Hepatocyte (in vitro differentiated cells): ENCODE measurements around the gene SNW1. TPM values are rescaled to one million over a fixed set of nuclear protein-coding genes. Genes with fewer than 3 reads are reported as not detected.
"Not testable (repeated sequence)": the region's sequence is repeated elsewhere in the genome, so short reads cannot be mapped to it uniquely, and the experiment has no call there.

Source experiments
- DNase-seq: peaks from one replicate; pipeline ENCODE4 v3.0.0-alpha.2; 2016; ENCODE audit warnings: low spot score
- H2AFZ ChIP-seq: fragments of 200-600 bp; sonication (generic); 2 replicates; pipeline ENCODE4 v1.6.0; 2016; ENCODE audit warnings: antibody characterized with exemption, mild to moderate bottlenecking
- H3K27ac ChIP-seq: fragments of 200-600 bp; sonication (generic); 2 replicates; pipeline ENCODE4 v1.5.1; 2016; ENCODE audit warnings: mild to moderate bottlenecking
- H3K27me3 ChIP-seq: fragments of 200-600 bp; sonication (generic); 2 replicates; pipeline ENCODE4 v1.6.1; 2016
- H3K36me3 ChIP-seq: fragments of 200-600 bp; sonication (generic); replicated peaks from 2 replicates; pipeline ENCODE4 v1.5.1; 2016; ENCODE audit warnings: low read depth; ENCODE audit not compliant: insufficient read depth
- H3K4me1 ChIP-seq: fragments of 200-600 bp; sonication (generic); 2 replicates; pipeline ENCODE4 v1.5.1; 2016; ENCODE audit warnings: mild to moderate bottlenecking, moderate library complexity; ENCODE audit not compliant: insufficient read depth
- H3K4me2 ChIP-seq: fragments of 200-600 bp; sonication (generic); 2 replicates; pipeline ENCODE4 v1.6.0; 2016
- H3K4me3 ChIP-seq: fragments of 200-600 bp; sonication (generic); 2 replicates; pipeline ENCODE4 v1.5.1; 2016; ENCODE audit warnings: mild to moderate bottlenecking
- H3K79me2 ChIP-seq: fragments of 200-600 bp; sonication (generic); 2 replicates; pipeline ENCODE4 v1.6.0; 2017; ENCODE audit warnings: mild to moderate bottlenecking
- H3K9me2 ChIP-seq: fragments of 200-600 bp; sonication (generic); replicated peaks from 2 replicates; pipeline ENCODE4 v1.6.0; 2017; ENCODE audit warnings: mild to moderate bottlenecking; ENCODE audit not compliant: insufficient read depth
- H3K9me3 ChIP-seq: fragments of 200-600 bp; sonication (generic); 2 replicates; pipeline ENCODE4 v1.5.1; 2016; ENCODE audit warnings: low read depth, mild to moderate bottlenecking
- H4K20me1 ChIP-seq: fragments of 200-600 bp; sonication (generic); 2 replicates; pipeline ENCODE4 v1.6.0; 2016; ENCODE audit warnings: mild to moderate bottlenecking; ENCODE audit not compliant: insufficient read depth, poor library complexity, severe bottlenecking
- CTCF ChIP-seq: fragments of 200-600 bp; sonication (generic); IDR thresholded peaks from 2 replicates; pipeline ENCODE4 v1.5.1; 2016; ENCODE audit warnings: antibody characterized with exemption, mild to moderate bottlenecking; ENCODE audit not compliant: poor library complexity
- EZH2 ChIP-seq: fragments of 200-600 bp; sonication (generic); IDR thresholded peaks from 2 replicates; pipeline ENCODE4 v1.6.1; 2016; ENCODE audit warnings: antibody characterized with exemption, mild to moderate bottlenecking, borderline replicate concordance
- EZH2phosphoT487 ChIP-seq: fragments of 200-600 bp; sonication (generic); IDR thresholded peaks from one replicate; pipeline ENCODE4 v1.6.1; 2018; ENCODE audit warnings: antibody characterized with exemption, mild to moderate bottlenecking, low read depth, moderate library complexity; ENCODE audit not compliant: unreplicated experiment, severe bottlenecking
- WGBS: methylation state at CpG from one replicate; pipeline ENCODE4 v1.1.6; 2016; ENCODE audit warnings: low lambda C conversion rate; ENCODE audit errors: missing lambda C conversion rate; 5-methylcytosine and 5-hydroxymethylcytosine counted together
- polyA plus RNA-seq: library from polyadenylated mRNA; unstranded; fragments of >200 nt; fragmentation: Nextera tagmentation; extraction: Ambion mirVana; gene quantifications from 2 replicates; pipeline ENCODE4 v1.2.1, GENCODE V29; 2016
- total RNA-seq: library from RNA; depleted of rRNA; stranded (reverse); fragments of >200 nt; gene quantifications from 2 replicates; pipeline ENCODE4 v1.2.3, GENCODE V29; 2014

The SNW1 gene
- total and polyA plus RNA-seq, 2 experiments from 2014 or later: 47.7 to 54.0 TPM

GRCh38 chr14:77799863-77800730, 39.1 kb upstream of the SNW1 start, which contains the start of gene ADCK1:
Gene ADCK1, plus strand, starts transcription at chr14:77800109. Its CDS starts 18,870 bp downstream, at chr14:77818979.
- no peaks in the 10 kb centered on the region for H3K36me3 ChIP-seq
- H3K79me2 ChIP-seq: peaks cover 5% of the 10 kb centered on the region
- no peaks in the 10 kb centered on the region for H3K27me3 ChIP-seq
- peak within 1 kb of the TSS; percentile 92 for H3K27ac ChIP-seq
- no peaks in the 10 kb centered on the region for H3K9me2 ChIP-seq
- peak within 1 kb of the TSS; percentile 96 for H2AFZ ChIP-seq
- H3K4me3 ChIP-seq: peak within 1 kb of the TSS; percentile 83
- peaks cover 4% of the 10 kb centered on the region for H3K4me1 ChIP-seq
- TF ChIP-seq CTCF (peak; percentile 34), EZH2 (no peak)
- peak within 1 kb of the TSS; percentile 87 for H3K4me2 ChIP-seq
- WGBS: 2% methylated on average over 57 of the region's 66 CpGs
- no peaks in the 10 kb centered on the region for H4K20me1 ChIP-seq
- peak; percentile 92 for DNase-seq
- no peaks in the 10 kb centered on the region for H3K9me3 ChIP-seq

- not testable (repeated sequence) for H3K9me3 ChIP-seq, H3K9me2 ChIP-seq, H3K79me2 ChIP-seq, H3K4me1 ChIP-seq, DNase-seq, H3K36me3 ChIP-seq, H4K20me1 ChIP-seq, H3K27me3 ChIP-seq
- Histone ChIP-seq H3K27ac (peak overlapping the region; percentile 92), H3K4me2 (peak overlapping the region; percentile 87), H3K4me3 (peak overlapping the region; percentile 83), H2AFZ (peak overlapping the region; percentile 96)
- 83% methylated on average over 13 of the region's 13 CpGs for WGBS
Measured at GRCh38 chr14:77799456-77799855, 38.5 kb upstream of the SNW1 start.

- Histone ChIP-seq H3K27ac (no peak overlapping the region), H3K4me3 (no peak overlapping the region), H3K36me3 (no peaks in the 10 kb centered on the region), H3K4me1 (no peaks in the 10 kb centered on the region), H3K27me3 (no peaks in the 10 kb centered on the region), H3K9me2 (no peaks in the 10 kb centered on the region), H3K9me3 (no peaks in the 10 kb centered on the region), H2AFZ (no peak overlapping the region), H3K79me2 (no peaks in the 10 kb centered on the region), H4K20me1 (no peaks in the 10 kb centered on the region), H3K4me2 (no peak overlapping the region)
- TF ChIP-seq EZH2phosphoT487 (no peak), CTCF (no peak), EZH2 (no peak)
- no peak for DNase-seq
- 75% methylated on average over 4 of the region's 4 CpGs for WGBS
Measured at GRCh38 chr14:77794357-77794756, 33.4 kb upstream of the SNW1 start.

DNA sequence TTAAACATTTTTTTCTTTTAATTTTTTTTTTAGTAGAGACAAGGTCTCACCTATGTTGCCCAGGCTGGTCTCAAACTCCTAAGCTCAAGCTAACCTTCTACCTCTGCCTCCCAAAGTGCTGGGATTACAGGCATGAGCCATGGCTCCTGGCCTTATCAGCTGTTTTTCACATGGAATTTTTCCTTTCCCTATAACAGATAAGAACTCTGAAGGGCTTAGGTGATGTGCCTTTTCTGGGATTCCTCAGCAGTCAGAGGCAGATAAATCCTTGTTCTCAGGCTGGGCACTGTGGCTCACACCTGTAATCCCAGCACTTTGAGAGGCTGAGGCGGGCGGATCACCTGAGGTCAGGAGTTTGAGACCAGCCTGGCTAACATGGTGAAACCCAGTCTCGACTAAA, 32.3 kb upstream of the SNW1 start:
- H3K9me2 ChIP-seq: not testable (repeated sequence)

More for the DNA sequence above, 32.3 kb upstream of the SNW1 start:
- not testable (repeated sequence) for DNase-seq, H3K79me2 ChIP-seq, H3K27me3 ChIP-seq, H3K4me1 ChIP-seq, H4K20me1 ChIP-seq, H3K27ac ChIP-seq, H3K36me3 ChIP-seq, H3K4me3 ChIP-seq, H2AFZ ChIP-seq, H3K9me3 ChIP-seq, H3K4me2 ChIP-seq
- WGBS: 79% methylated on average over 3 of the region's 3 CpGs
